22Rv1 (cell line): ENCODE results near the gene NEURL1.
"Not testable (repeated sequence)": the region's sequence is repeated elsewhere in the genome, so short reads cannot be mapped to it uniquely, and the experiment has no call there.

Source experiments
- H3K27ac ChIP-seq: fragments of 450-650 bp; 2 replicates; pipeline ENCODE4 v1.5.1; 2017
- CTCF ChIP-seq: fragments of 450-650 bp; IDR thresholded peaks from 2 replicates; pipeline ENCODE4 v1.5.1; 2017; ENCODE audit warnings: mild to moderate bottlenecking
- ZFX ChIP-seq: fragments of 450-650 bp; IDR thresholded peaks from 2 replicates; pipeline ENCODE4 v1.6.1; 2017; ENCODE audit warnings: antibody characterized with exemption, borderline replicate concordance

Gene NEURL1

GRCh38 chr10:103627111-103627892 is 133.8 kb downstream of the NEURL1 start:
- no peak overlapping the region for H3K27ac ChIP-seq
- TF ChIP-seq ZFX (no peak), CTCF (no peak)

GRCh38 chr10:103627893-103628292 is 134.4 kb downstream of the NEURL1 start:
- TF ChIP-seq ZFX (no peak), CTCF (no peak)
- H3K27ac ChIP-seq: no peak overlapping the region

- H3K27ac ChIP-seq: no peak overlapping the region
Observed at GRCh38 chr10:103629581-103629980, 136.1 kb downstream of the NEURL1 start.

GRCh38 chr10:103630156-103630555 is 136.7 kb downstream of the NEURL1 start:
- no peak overlapping the region for H3K27ac ChIP-seq
- TF ChIP-seq ZFX: no peak
- no peak for TF ChIP-seq CTCF

More at GRCh38 chr10:103629581-103629980, 136.1 kb downstream of the NEURL1 start:
- TF ChIP-seq CTCF (no peak), ZFX (no peak)

GRCh38 chr10:103632247-103632642 is 138.7 kb downstream of the NEURL1 start:
- no peak overlapping the region for H3K27ac ChIP-seq

GRCh38 chr10:103632871-103633270 is 139.4 kb downstream of the NEURL1 start:
- not testable (repeated sequence) for H3K27ac ChIP-seq

More at GRCh38 chr10:103632247-103632642, 138.7 kb downstream of the NEURL1 start:
- TF ChIP-seq CTCF: no peak
- TF ChIP-seq ZFX: no peak

- TF ChIP-seq ZFX (no peak), CTCF (no peak)
Observed at GRCh38 chr10:103633846-103634245, 140.3 kb downstream of the NEURL1 start.

More at GRCh38 chr10:103633846-103634245, 140.3 kb downstream of the NEURL1 start:
- no peak overlapping the region for H3K27ac ChIP-seq
